ENCODE data around the gene PCARE. TPM values are rescaled to one million over a fixed set of nuclear protein-coding genes. Genes with fewer than 3 reads are reported as not detected.

Gene PCARE
- total RNA-seq, 2 donors from 2014 or later: not detected

GRCh38 chr2:29041161-29041660, 33.1 kb downstream of the PCARE start:
- Histone ChIP-seq H3K4me1 (no peaks in the 10 kb centered on the region), H3K9ac (ENCODE audit: low read depth in 2 of 2, low read length in 2 of 2) (no peak overlapping the region), H3K9me3 (no peaks in the 10 kb centered on the region), H3K27ac (no peak overlapping the region), H3K4me3 (no peak overlapping the region), H3K27me3 (no peaks in the 10 kb centered on the region), H3K36me3 (no peaks in the 10 kb centered on the region)
- intact Hi-C loops (cut with DNase I): no loop called here
- TF ChIP-seq, protein P1, sequence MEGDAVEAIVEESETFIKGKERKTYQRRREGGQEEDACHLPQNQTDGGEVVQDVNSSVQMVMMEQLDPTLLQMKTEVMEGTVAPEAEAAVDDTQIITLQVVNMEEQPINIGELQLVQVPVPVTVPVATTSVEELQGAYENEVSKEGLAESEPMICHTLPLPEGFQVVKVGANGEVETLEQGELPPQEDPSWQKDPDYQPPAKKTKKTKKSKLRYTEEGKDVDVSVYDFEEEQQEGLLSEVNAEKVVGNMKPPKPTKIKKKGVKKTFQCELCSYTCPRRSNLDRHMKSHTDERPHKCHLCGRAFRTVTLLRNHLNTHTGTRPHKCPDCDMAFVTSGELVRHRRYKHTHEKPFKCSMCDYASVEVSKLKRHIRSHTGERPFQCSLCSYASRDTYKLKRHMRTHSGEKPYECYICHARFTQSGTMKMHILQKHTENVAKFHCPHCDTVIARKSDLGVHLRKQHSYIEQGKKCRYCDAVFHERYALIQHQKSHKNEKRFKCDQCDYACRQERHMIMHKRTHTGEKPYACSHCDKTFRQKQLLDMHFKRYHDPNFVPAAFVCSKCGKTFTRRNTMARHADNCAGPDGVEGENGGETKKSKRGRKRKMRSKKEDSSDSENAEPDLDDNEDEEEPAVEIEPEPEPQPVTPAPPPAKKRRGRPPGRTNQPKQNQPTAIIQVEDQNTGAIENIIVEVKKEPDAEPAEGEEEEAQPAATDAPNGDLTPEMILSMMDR (IDR thresholded peaks at IDR 0.05): no peak
- no peak for DNase-seq

GRCh38 chr2:29040552-29040951, 33.8 kb downstream of the PCARE start:
- H3K9me3 ChIP-seq: no peaks in the 10 kb centered on the region
- DNase-seq: no peak
- H3K36me3 ChIP-seq: no peaks in the 10 kb centered on the region
- no peaks in the 10 kb centered on the region for H3K27me3 ChIP-seq
- no peaks in the 10 kb centered on the region for H3K4me1 ChIP-seq
- no peak overlapping the region for H3K4me3 ChIP-seq
- H3K9ac ChIP-seq (ENCODE audit: low read depth in 2 of 2, low read length in 2 of 2): no peak overlapping the region
- H3K27ac ChIP-seq: no peak overlapping the region
- intact Hi-C loops (cut with DNase I): no loop called here
- TF ChIP-seq, protein P1 (IDR thresholded peaks at IDR 0.05): no peak

- TF ChIP-seq, protein P1 (IDR thresholded peaks at IDR 0.05): no peak
- Histone ChIP-seq H3K27me3 (no peaks in the 10 kb centered on the region), H3K9me3 (no peaks in the 10 kb centered on the region), H3K9ac (ENCODE audit: low read depth in 2 of 2, low read length in 2 of 2) (no peak overlapping the region), H3K4me3 (no peak overlapping the region), H3K27ac (no peak overlapping the region), H3K4me1 (no peaks in the 10 kb centered on the region), H3K36me3 (no peaks in the 10 kb centered on the region)
- DNase-seq: no peak
- intact Hi-C loops (cut with DNase I): no loop called here
Observed at GRCh38 chr2:29039718-29040480, 34.4 kb downstream of the PCARE start.

GRCh38 chr2:29035016-29035745, 39.1 kb downstream of the PCARE start:
- H3K9me3 ChIP-seq: no peaks in the 10 kb centered on the region
- no peak overlapping the region for H3K9ac ChIP-seq (ENCODE audit: low read depth in 2 of 2, low read length in 2 of 2)
- DNase-seq: no peak
- TF ChIP-seq, protein P1 (IDR thresholded peaks at IDR 0.05): no peak
- no peak overlapping the region for H3K27ac ChIP-seq
- no peak overlapping the region for H3K4me3 ChIP-seq
- intact Hi-C loops (cut with DNase I): no loop called here
- H3K27me3 ChIP-seq: no peaks in the 10 kb centered on the region
- H3K36me3 ChIP-seq: no peaks in the 10 kb centered on the region
- no peaks in the 10 kb centered on the region for H3K4me1 ChIP-seq

- Histone ChIP-seq H3K27ac (no peak overlapping the region), H3K27me3 (no peaks in the 10 kb centered on the region), H3K4me3 (no peak overlapping the region), H3K9ac (ENCODE audit: low read depth in 2 of 2, low read length in 2 of 2) (no peak overlapping the region), H3K9me3 (no peaks in the 10 kb centered on the region), H3K4me1 (no peaks in the 10 kb centered on the region), H3K36me3 (no peaks in the 10 kb centered on the region)
- TF ChIP-seq, protein P1 (IDR thresholded peaks at IDR 0.05): no peak
- DNase-seq: no peak
- intact Hi-C loops (cut with DNase I): no loop called here
Observed at GRCh38 chr2:29033656-29034055, 40.7 kb downstream of the PCARE start.
